Right forelimb (tissue), 1 donor: ENCODE results near the gene HBP1.
"Not testable (repeated sequence)": the region's sequence is repeated elsewhere in the genome, so short reads cannot be mapped to it uniquely, and the experiment has no call there.

Experiments used
- DNase-seq: peaks from one replicate; pipeline ENCODE4 v3.0.0-alpha.2; 2018

Gene HBP1

GRCh38 chr7:107168233-107169119 is at the start of gene HBP1:
Gene HBP1, plus strand, starts transcription at chr7:107169003. Its CDS starts 10,891 bp downstream, at chr7:107179894.
- DNase-seq, result peak; percentile 100

GRCh38 chr7:107119376-107120105 is 49.3 kb upstream of the HBP1 start:
- DNase-seq, result no peak

- no peak for DNase-seq
Measured at GRCh38 chr7:107122486-107122911, 46.3 kb upstream of the HBP1 start.

GRCh38 chr7:107123392-107123791 is 45.4 kb upstream of the HBP1 start:
- no peak for DNase-seq

- no peak for DNase-seq
Measured at GRCh38 chr7:107125475-107125874, 43.3 kb upstream of the HBP1 start.

GRCh38 chr7:107128217-107128616 is 40.6 kb upstream of the HBP1 start:
- no peak for DNase-seq

GRCh38 chr7:107128748-107129147 is 40.1 kb upstream of the HBP1 start:
- no peak for DNase-seq

- no peak for DNase-seq
Measured at GRCh38 chr7:107130487-107131220, 38.1 kb upstream of the HBP1 start.

- no peak for DNase-seq
Measured at GRCh38 chr7:107133396-107133795, 35.4 kb upstream of the HBP1 start.

- DNase-seq, result no peak
Measured at GRCh38 chr7:107138696-107139420, 29.9 kb upstream of the HBP1 start.

- DNase-seq, result not testable (repeated sequence)
Measured at GRCh38 chr7:107143875-107144274, 24.9 kb upstream of the HBP1 start.

GRCh38 chr7:107145067-107145838 is 23.6 kb upstream of the HBP1 start:
- DNase-seq, result no peak

- no peak for DNase-seq
Measured at GRCh38 chr7:107147464-107148393, 21.1 kb upstream of the HBP1 start.

- no peak for DNase-seq
Measured at GRCh38 chr7:107148721-107149120, 20.1 kb upstream of the HBP1 start.

GRCh38 chr7:107149863-107150262 is 18.9 kb upstream of the HBP1 start:
- DNase-seq, result no peak

- peak; percentile 77 for DNase-seq
Measured at GRCh38 chr7:107150375-107151073, 18.3 kb upstream of the HBP1 start.

- DNase-seq, result no peak
Measured at GRCh38 chr7:107151538-107151937, 17.3 kb upstream of the HBP1 start.

- no peak for DNase-seq
Measured at GRCh38 chr7:107152011-107152410, 16.8 kb upstream of the HBP1 start.

- DNase-seq, result no peak
Measured at GRCh38 chr7:107154826-107155225, 14.0 kb upstream of the HBP1 start.

GRCh38 chr7:107155726-107156125 is 13.1 kb upstream of the HBP1 start:
- DNase-seq, result not testable (repeated sequence)
